Measurements from ENCODE around the gene EIF4A2. TPM values are rescaled to one million over a fixed set of nuclear protein-coding genes. Genes with fewer than 3 reads are reported as not detected.

EIF4A2 gene
- total RNA-seq (2021) = 403 and 435 TPM in 2 replicates
- percentile 100 among the genes with signal in this experiment for Bru-seq, nascent RNA
- BruChase-seq, experiment 1, labeled RNA remaining after a 2-hour chase = percentile 100 among the genes with signal in this experiment
- percentile 99 among the genes with signal in this experiment for BruChase-seq, experiment 2, labeled RNA remaining after a 6-hour chase
- long read RNA-seq, full-length matches to known transcripts = 182 of 289 reads
- long read RNA-seq, partial matches to known transcripts = 47 of 289 reads
- long read RNA-seq, other reads (novel, unspliced or antisense) = 60 of 289 reads

DNA sequence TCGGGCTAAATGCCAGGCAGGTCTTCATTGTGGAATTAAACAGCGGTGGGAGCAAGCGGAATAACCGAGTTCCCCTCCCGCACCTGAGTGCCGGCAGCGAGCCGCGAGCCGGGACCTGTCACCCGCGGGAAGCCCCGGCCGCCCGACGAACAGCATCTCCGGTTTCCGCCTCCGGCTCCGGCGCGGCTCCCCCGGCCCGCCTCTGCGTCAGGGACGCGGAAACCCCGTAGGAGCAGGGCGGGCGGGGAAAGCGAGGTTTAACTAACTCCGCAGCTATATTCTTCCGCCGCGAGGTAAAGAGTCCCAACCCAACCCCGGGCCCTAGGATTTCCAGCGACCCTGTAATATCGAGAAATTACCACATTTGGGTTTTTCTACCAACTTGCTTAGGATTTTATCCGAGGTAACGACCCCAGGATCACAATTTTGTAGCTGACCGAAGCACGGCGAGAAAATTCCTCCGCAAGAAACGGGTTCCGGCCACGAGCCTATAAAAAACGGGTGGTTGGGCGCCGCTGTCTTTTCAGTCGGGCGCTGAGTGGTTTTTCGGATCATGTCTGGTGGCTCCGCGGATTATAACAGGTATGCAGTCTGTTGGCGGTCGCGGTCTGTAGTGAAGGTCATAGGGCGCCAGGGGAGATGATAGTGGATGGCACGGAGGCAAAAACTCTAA is at the start of gene EIF4A2:
TSS of gene EIF4A2 (plus strand) at position 520 of the 673 bp plus-strand sequence. CDS start at position 554, 34 bp downstream.
- BruUV-seq (replicated peaks) = no TSS peak
- peak within 1 kb of the TSS; percentile 98 for H3K27ac ChIP-seq (ENCODE audit: low read depth, low read length, poor library complexity, severe bottlenecking)
- intact Hi-C loops (cut with micrococcal nuclease; ENCODE audit: unreplicated experiment) = loop anchor here (10.0 kb wide), 1 partner anchor 168 kb away; the partner anchor contains the start of gene AHSG

GRCh38 chr3:186742618-186743380 is 40.6 kb upstream of the EIF4A2 start:
- no peaks in the 10 kb centered on the region for H3K36me3 ChIP-seq (ENCODE audit: insufficient read depth, low read length, poor library complexity, severe bottlenecking)
- H3K9me3 ChIP-seq (ENCODE audit: low read depth, low read length, poor library complexity, severe bottlenecking) = no peaks in the 10 kb centered on the region
- ChIA-PET CTCF (no interaction called here), POLR2A (ENCODE audit: low non-redundant PET) (no interaction called here)
- no TSS peak for BruUV-seq (replicated peaks)
- intact Hi-C loops (cut with micrococcal nuclease; ENCODE audit: unreplicated experiment) = no loop called here
- H3K27ac ChIP-seq (ENCODE audit: low read depth, low read length, poor library complexity, severe bottlenecking) = no peak overlapping the region
- H3K27me3 ChIP-seq (replicated peaks; ENCODE audit: insufficient read depth, low read depth, low read length, poor library complexity) = no peaks in the 10 kb centered on the region
- DNase-seq (ENCODE audit: low spot score) = no peak
- TF ChIP-seq, protein P1, sequence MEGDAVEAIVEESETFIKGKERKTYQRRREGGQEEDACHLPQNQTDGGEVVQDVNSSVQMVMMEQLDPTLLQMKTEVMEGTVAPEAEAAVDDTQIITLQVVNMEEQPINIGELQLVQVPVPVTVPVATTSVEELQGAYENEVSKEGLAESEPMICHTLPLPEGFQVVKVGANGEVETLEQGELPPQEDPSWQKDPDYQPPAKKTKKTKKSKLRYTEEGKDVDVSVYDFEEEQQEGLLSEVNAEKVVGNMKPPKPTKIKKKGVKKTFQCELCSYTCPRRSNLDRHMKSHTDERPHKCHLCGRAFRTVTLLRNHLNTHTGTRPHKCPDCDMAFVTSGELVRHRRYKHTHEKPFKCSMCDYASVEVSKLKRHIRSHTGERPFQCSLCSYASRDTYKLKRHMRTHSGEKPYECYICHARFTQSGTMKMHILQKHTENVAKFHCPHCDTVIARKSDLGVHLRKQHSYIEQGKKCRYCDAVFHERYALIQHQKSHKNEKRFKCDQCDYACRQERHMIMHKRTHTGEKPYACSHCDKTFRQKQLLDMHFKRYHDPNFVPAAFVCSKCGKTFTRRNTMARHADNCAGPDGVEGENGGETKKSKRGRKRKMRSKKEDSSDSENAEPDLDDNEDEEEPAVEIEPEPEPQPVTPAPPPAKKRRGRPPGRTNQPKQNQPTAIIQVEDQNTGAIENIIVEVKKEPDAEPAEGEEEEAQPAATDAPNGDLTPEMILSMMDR (conservative IDR thresholded peaks at IDR 0.05; ENCODE audit: low read depth, low read length) = no peak
- TF ChIP-seq EZH2 (IDR thresholded peaks at IDR 0.05; ENCODE audit: borderline replicate concordance, low read depth, low read length, poor library complexity, severe bottlenecking) = no peak
- H3K4me1 ChIP-seq (ENCODE audit: insufficient read depth, low read length, poor library complexity, severe bottlenecking) = peaks cover 4% of the 10 kb centered on the region
- no peak overlapping the region for H3K4me3 ChIP-seq (ENCODE audit: low read depth, low read length, poor library complexity, severe bottlenecking)

More for the DNA sequence above, at the start of gene EIF4A2:
- no peaks in the 10 kb centered on the region for H3K9me3 ChIP-seq (ENCODE audit: low read depth, low read length, poor library complexity, severe bottlenecking)
- no peaks in the 10 kb centered on the region for H3K27me3 ChIP-seq (replicated peaks; ENCODE audit: insufficient read depth, low read depth, low read length, poor library complexity)
- peaks cover 45% of the 10 kb centered on the region for H3K36me3 ChIP-seq (ENCODE audit: insufficient read depth, low read length, poor library complexity, severe bottlenecking)
- H3K4me1 ChIP-seq (ENCODE audit: insufficient read depth, low read length, poor library complexity, severe bottlenecking) = peaks cover 21% of the 10 kb centered on the region
- ChIA-PET POLR2A (ENCODE audit: low non-redundant PET) (interaction anchor here (0.6 to 0.7 kb wide), 4 partner anchors 38 to 1053 kb away, joined by 3 to 11 read pairs (median 6); no protein-coding TSS in a partner anchor), CTCF (no interaction called here)
- peak; percentile 95 for DNase-seq (ENCODE audit: low spot score)
- peak within 1 kb of the TSS; percentile 77 for H3K4me3 ChIP-seq (ENCODE audit: low read depth, low read length, poor library complexity, severe bottlenecking)
- TF ChIP-seq, protein P1 (conservative IDR thresholded peaks at IDR 0.05; ENCODE audit: low read depth, low read length) = no peak

DNA sequence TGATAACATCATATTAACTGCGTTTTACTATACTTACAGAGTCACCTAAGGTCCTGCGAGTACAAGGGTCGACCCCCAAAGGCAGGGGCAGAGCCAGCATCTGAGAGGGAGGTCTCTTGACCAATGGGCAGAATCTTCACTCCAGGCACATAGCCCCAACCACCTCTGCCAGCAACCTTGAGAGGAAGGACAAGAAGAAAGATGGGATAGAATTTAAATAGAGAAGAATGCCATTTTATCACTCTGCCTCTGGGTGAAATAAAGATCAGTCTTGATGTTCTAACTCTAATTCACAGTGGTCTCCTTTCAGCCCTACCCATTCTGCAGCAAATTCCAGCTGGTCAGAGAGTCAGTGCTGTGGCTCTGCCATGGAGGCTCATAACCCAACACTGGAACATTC is 39.7 kb upstream of the EIF4A2 start:
- intact Hi-C loops (cut with micrococcal nuclease; ENCODE audit: unreplicated experiment) = no loop called here
- CTCF ChIA-PET = no interaction called here
- TF ChIP-seq, protein P1 (conservative IDR thresholded peaks at IDR 0.05; ENCODE audit: low read depth, low read length) = no peak
- no peak for TF ChIP-seq EZH2 (IDR thresholded peaks at IDR 0.05; ENCODE audit: borderline replicate concordance, low read depth, low read length, poor library complexity, severe bottlenecking)

More for the DNA sequence above, 39.7 kb upstream of the EIF4A2 start:
- POLR2A ChIA-PET (ENCODE audit: low non-redundant PET) = no interaction called here
- no peaks in the 10 kb centered on the region for H3K27me3 ChIP-seq (replicated peaks; ENCODE audit: insufficient read depth, low read depth, low read length, poor library complexity)
- no peaks in the 10 kb centered on the region for H3K36me3 ChIP-seq (ENCODE audit: insufficient read depth, low read length, poor library complexity, severe bottlenecking)
- no peak overlapping the region for H3K4me3 ChIP-seq (ENCODE audit: low read depth, low read length, poor library complexity, severe bottlenecking)
- no TSS peak for BruUV-seq (replicated peaks)
- no peak overlapping the region for H3K27ac ChIP-seq (ENCODE audit: low read depth, low read length, poor library complexity, severe bottlenecking)
- peaks cover 4% of the 10 kb centered on the region for H3K4me1 ChIP-seq (ENCODE audit: insufficient read depth, low read length, poor library complexity, severe bottlenecking)
- H3K9me3 ChIP-seq (ENCODE audit: low read depth, low read length, poor library complexity, severe bottlenecking) = no peaks in the 10 kb centered on the region
- DNase-seq (ENCODE audit: low spot score) = no peak
